Epidermal melanocyte (primary cell): ENCODE measurements around the gene PAFAH1B1.
"Not testable (repeated sequence)": the region's sequence is repeated elsewhere in the genome, so short reads cannot be mapped to it uniquely, and the experiment has no call there.

Experiments used
- DNase-seq: peaks from one replicate; pipeline ENCODE4 v3.0.0; 2011; ENCODE audit warnings: low spot score; ENCODE audit not compliant: insufficient read length

PAFAH1B1 gene

DNA sequence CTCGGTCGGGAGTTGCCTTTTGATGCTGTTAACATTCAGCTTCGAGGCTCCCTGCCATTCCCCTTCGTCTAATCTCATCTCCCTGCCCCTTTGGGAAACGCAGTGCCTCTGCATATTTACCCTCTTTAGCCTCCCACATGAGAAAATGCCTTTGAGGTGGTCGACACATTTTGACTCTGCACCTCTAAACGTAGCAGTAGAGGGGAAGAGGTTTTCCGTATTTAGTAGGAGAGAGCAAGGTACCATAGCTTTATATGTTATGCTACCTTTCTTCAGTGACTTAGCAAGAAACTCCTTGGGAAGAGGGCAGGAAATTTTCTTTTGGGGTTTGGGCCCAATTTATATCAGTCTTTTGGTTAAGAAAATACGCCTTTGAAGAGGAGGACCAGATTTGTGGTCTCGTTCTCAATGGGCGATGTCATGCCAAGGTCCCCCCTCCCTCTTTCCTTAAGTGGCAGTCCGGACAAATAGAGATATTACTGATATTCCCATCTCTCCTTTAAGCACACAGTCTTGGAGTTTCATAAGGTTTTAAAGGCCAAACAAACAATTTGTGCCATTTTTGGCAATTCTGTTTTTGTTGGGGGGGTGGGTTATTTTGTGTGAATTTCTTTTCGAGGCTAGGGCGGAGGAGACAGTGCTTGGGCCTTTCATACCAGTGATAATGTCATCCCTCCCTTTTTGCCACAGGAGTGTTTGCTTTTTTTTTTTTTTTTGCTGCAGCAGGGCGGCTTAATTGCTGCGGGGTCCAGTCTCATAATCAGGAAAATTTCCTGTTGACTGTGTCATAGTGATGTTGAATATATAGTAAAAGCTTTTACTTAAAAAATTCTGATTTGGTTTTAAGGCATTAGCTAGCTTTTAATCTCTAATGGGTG lies 1.5 kb downstream of the PAFAH1B1 start:
- no peak for DNase-seq

DNA sequence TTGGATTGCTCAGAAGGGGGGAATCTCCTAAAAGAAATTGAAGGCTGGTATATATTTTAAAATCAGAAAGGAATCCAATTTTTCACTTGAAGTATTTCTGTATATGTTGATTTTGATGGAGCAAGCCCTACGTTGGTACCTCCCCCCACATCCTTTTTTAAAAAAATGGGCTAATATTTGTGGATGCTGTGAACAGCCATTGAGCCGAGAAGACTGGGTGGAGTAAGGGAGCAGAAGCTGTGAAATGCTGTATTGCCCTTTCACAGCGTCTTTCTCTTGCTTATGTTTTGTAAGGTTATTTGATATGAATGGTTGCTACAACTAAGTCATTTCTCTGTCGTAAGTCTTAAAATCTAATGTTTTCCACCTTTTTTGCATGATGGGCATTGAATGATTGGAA lies 2.3 kb downstream of the PAFAH1B1 start:
- no peak for DNase-seq

DNA sequence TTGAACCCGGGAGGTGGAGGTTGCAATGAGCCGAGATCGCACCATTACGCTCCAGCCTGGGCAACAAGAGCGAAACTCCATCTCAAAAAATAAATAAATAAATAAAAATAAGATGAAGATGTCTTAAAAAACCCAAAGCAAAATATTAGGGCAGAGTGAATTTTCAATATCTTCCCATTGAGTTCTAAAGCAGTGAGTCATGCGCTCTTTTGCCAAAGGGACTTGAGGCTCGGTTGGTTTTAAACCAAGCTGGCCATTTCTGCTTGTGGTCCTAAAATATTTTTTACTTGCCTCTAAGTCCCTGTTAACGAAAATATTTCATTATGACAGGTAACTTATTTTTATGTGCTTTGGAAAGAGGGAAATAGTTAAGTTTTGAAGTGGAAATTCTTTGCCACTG lies 4.7 kb downstream of the PAFAH1B1 start:
- DNase-seq, result no peak

DNA sequence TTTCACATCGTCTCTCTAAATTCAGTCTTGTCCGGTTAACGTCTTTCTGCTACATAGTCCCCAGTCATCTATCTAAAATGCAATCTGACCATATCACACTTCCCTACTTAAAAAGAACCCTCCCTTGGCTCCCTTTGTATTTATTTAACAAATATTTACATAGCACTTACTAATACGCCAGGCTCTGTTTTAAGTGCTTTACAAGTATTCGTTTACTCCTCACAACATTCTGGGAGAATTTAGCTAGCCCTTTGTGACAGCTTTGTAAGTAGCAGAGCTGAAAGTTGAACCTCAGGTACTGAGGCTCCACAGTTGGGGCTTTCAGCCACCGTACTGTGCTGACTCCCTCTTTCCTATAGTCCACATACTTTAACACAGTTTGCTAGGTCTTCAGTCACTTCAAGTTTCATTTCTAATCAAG lies 9.2 kb downstream of the PAFAH1B1 start:
- DNase-seq, result no peak

- no peak for DNase-seq
Measured at GRCh38 chr17:2608350-2608913, 15.0 kb downstream of the PAFAH1B1 start.

- no peak for DNase-seq
Measured at GRCh38 chr17:2609091-2609490, 15.6 kb downstream of the PAFAH1B1 start.

DNA sequence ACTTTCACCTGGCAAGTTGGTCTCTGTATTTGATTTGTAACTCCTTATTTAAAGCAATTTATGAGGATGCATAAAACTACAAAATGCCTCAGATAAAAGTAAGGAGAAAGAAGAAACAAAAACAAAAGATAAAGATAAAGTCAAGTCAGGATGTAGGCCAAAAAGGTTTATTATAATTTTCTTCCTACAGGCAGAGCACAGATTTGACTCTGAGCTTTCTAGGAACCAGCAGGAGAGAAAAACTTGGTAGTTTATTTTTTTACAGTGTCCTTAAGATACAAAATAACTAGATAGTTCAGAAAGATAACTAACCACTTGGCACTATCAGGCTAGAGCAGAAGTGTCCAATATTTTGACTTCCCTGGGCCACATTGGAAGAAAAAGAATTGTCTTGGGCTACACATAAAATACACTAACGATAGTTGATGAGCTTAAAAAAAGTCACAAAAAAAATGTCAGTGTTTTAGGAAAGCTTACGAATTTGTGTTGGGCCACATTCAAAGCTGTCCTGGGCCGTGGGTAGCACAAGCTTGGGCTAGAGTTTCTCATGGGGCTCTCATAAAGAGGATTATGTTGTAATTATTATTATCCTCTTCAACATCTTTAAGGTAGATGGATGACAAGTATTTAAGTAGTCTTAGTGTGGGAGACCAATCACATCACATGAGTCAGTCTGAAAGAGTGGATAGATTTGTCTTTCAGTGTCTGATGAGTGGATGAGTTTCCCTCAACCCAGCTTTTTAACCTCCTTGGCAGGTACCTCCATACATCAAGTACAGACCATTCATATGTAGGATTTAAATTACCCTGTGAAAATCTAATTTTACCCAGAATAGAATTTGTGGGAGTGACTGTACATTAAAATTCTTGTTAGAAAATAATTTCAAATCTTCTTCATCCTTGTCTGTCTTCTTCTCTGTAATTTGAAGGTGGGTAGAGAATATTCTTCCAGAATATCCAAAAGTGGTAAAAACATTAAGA lies 17.0 kb downstream of the PAFAH1B1 start:
- no peak for DNase-seq

DNA sequence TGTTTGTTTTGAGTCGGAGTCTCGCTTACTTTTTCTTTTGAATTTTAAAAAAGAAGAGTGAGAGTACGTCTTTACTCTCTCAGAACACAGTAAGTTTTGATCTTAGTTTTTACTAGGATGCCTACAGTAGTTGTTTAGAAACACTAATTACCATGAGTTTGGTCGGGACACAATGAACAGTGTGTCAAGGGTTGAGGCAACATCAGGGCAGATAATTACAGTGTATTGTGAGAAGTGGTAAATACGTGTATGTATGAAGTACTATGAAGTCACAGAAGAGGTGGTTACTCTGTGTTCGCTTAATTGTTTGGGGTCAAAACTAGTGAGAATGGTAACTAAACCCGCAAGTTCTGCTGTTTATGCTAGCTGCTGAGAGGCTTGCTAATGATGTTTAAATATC lies 18.2 kb downstream of the PAFAH1B1 start:
- DNase-seq, result no peak

GRCh38 chr17:2612630-2613029 lies 19.2 kb downstream of the PAFAH1B1 start:
- DNase-seq, result no peak

DNA sequence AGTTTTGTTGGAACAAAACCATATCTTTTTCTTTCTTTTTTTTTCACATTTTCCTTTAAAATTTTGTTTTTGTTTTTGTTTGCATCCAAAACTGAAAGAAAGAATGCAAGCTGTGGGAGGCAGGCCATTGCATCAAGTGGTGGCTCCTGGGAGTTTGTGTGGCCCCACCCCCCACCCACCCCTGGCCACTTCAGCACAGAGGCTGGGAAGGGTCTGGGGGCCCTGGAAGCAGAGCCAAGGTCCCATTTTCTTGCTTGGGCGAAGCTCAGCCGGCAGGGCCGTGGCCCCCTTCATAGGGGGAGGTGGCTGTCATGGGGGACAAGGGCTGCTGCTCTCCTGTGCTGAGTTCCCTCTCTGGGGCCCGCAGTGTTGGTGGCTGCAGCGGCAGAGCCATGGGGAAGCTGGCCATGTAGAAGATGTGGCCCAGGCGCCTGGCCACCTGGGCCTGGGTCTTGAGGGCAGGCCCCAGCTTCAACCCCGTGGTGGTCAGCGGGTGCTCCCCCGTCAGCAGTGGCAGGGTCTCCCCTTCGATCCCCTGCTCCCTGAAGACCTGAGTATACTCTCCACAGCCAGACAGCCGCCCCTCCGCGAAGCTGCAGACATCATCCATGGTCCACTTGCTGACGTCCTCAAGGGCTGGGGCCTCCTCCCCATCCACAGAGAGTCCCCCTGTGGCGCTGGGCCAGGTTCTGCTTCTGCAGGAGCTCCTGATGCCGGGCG lies 19.8 kb downstream of the PAFAH1B1 start:
- DNase-seq, result no peak

GRCh38 chr17:2615882-2616281 lies 22.4 kb downstream of the PAFAH1B1 start:
- DNase-seq, result no peak

DNA sequence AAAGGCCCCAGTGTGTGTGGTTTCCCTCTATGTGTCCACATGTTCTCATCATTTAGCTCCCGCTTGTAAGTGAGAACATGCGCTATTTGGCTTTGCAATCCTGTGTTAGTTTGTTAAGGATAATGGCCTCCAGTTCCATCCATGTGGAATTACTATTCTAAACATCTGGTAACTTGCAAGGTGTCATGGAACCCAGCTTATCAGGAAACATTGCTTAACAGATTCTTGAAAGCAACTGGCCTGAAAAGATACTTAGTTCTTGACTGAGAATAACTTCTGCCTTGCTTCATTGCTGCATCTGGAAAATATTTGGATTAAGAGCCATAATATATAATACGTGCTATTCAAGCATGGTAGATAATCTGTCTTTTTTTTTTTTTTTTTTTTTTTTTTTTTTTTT lies 27.8 kb downstream of the PAFAH1B1 start:
- DNase-seq, result no peak

DNA sequence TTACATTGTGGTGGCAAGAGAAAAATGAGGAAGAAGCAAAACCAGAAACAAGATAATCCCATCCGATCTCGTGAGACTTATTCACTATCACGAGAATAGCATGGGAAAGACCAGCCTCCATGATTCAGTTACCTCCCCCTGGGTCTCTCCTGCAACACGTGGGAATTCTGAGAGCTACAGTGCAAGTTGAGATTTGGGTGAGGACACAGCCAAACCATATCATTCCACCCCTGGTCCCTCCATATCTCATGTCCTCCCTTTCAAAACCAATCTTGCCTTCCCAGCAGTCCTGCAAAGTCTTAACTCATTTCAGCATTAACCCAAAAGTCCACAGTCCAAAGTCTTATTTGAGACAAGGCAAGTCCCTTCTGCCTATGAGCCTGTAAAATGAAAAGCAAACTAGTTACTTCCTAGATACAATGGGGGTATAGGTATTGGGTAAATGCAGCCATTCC lies 28.5 kb downstream of the PAFAH1B1 start:
- DNase-seq, result not testable (repeated sequence)

- DNase-seq, result not testable (repeated sequence)
Measured at GRCh38 chr17:2622721-2623301, 29.4 kb downstream of the PAFAH1B1 start.

- no peak for DNase-seq
Measured at GRCh38 chr17:2624292-2624731, 30.9 kb downstream of the PAFAH1B1 start.

DNA sequence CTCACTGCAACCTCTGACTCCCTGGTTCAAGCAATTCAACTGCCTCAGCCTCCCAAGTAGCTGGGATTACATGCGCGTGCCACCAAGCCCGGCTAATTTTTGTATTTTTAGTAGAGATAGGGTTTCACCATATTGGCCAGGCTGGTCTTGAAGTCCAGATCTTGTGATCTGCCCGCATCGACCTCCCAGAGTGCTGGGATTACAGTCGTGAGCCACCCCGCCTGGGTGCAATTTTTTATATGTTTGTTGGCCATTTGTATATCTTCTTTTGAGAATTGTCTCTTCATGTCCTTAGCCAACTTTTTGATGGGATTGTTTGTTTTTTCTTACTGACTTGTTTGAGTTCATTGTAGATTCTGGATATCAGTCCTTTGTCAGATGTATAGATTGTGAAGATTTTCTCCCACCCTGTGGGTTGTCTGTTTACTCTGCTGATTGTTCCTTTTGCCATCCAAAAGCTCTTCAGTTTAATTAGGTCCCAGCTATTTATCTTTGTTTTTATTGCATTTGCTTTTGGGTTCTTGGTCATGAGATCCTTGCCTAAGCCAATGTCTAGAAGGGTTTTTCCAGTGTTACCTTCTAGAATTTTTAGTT lies 33.3 kb downstream of the PAFAH1B1 start:
- DNase-seq, result not testable (repeated sequence)

DNA sequence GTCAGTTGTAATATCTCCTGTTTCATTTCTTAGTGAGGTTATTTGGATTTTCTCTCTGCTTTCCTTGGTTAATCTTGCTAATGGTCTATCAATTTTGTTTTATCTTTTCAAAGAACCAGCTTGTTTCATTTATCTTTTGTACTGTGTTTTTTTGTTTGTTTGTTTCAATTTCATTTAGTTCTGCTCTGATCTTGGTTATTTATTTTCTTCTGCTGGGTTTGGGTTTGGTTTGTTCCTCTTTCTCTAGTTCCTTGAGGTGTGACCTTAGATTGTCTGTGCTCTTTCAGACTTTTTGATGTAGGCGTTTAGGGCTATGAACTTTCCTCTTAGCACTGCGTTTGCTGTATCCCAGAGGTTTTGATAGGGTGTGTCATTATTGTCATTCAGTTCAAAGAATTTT lies 35.5 kb downstream of the PAFAH1B1 start:
- DNase-seq, result not testable (repeated sequence)

DNA sequence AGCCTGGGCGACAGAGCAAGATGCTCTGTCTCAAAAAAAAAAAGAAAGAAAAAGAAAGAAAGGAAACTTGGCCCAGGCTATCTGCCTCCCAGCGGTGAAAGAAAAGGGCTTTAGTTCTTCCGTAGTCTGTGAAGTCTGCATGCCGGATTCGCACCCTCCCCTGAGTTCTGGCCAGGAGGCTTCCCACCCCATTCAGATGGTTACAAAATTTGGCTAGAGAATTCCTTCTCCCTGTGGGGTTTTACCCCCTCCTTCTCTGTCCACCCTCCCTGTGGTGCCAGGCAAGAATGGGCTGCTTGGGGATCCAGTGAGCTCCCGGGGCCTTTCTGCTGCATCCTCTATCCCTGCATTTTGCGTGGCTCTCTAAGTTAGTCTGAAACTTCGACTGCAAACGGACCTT lies 37.8 kb downstream of the PAFAH1B1 start:
- no peak for DNase-seq

DNA sequence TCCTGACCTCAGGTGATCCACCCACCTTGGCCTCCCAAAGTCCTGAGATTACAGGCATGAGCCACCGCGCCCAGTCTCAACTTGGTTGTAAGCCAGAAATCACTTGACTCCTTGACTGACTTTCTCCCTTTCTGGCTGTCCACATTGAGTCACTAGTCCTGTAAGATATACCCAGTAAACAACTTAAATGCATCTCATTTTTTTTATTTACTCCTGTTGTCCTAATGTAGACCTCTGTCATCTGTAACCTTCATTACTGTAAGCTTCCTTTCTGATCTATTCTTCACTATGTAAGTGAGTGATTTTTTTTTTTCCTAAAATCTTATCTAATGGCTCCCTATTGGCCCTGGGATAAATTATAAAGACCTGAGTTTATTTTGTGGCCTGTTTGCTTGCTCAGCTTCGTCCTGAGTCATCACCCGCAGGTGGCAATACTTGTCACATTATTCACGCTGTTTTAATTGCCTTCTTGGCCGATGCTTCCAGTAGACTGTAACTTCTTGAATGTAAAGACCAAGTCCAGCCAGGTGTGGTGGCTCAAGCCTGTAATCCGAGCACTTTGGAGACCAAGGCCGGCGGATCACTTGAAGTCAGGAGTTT lies 41.0 kb downstream of the PAFAH1B1 start:
- no peak for DNase-seq

- DNase-seq, result no peak
Measured at GRCh38 chr17:2635241-2635640, 41.8 kb downstream of the PAFAH1B1 start.
